PC-9 (cell line): ENCODE measurements around the gene BACH1. TPM values are rescaled to one million over a fixed set of nuclear protein-coding genes. Genes with fewer than 3 reads are reported as not detected.

Experiments used
- BruUV-seq: library from RNA; stranded (reverse); fragments of 400-500 nt; replicated peaks from 2 replicates; lab custom pipeline; 2021; lab: Mats Ljungman, UMichigan
- CTCF ChIA-PET: fragments of 300-600 bp; sonication (Branson Sonifier 250); formaldehyde crosslinking; loops from one replicate; lab custom pipeline; 2022; ENCODE audit warnings: antibody characterized with exemption; lab: Charles Lee
- POLR2A ChIA-PET: fragments of 300-600 bp; sonication (Branson Sonifier 250); formaldehyde crosslinking; loops from one replicate; lab custom pipeline; 2022; ENCODE audit warnings: antibody characterized with exemption; ENCODE audit not compliant: unreplicated experiment; lab: Charles Lee
- DNase-seq, 2 experiments: peaks; one replicate each; pipeline versions ENCODE4 v3.0.0 to v3.0.0-alpha.2; 2015 to 2022; ENCODE audit warnings: mixed read lengths in 1 of 2
- H2AFZ ChIP-seq: fragments of 200-600 bp; sonication (generic); 2 replicates; pipeline ENCODE4 v1.8.1; 2017; ENCODE audit warnings: antibody characterized with exemption
- H3F3A ChIP-seq: fragments of 200-600 bp; sonication (generic); 2 replicates; pipeline ENCODE4 v1.8.1; 2017; ENCODE audit warnings: antibody characterized with exemption, mild to moderate bottlenecking, low read depth; ENCODE audit not compliant: insufficient read depth
- H3K27ac ChIP-seq: fragments of 200-600 bp; sonication (generic); 2 replicates; pipeline ENCODE4 v1.6.1; 2016; ENCODE audit warnings: mixed run types
- H3K27me3 ChIP-seq: fragments of 200-600 bp; sonication (generic); 2 replicates; pipeline ENCODE4 v1.6.1; 2016; ENCODE audit warnings: low read depth, mixed run types; ENCODE audit not compliant: insufficient read depth
- H3K36me3 ChIP-seq: fragments of 200-600 bp; sonication (generic); 2 replicates; pipeline ENCODE4 v1.6.1; 2016; ENCODE audit warnings: low read depth, mixed run types
- H3K4me1 ChIP-seq: fragments of 200-600 bp; sonication (generic); replicated peaks from 2 replicates; pipeline ENCODE4 v1.6.1; 2016; ENCODE audit warnings: mixed run types; ENCODE audit not compliant: insufficient read depth
- H3K4me2 ChIP-seq: fragments of 200-600 bp; sonication (generic); 2 replicates; pipeline ENCODE4 v1.6.1; 2017; ENCODE audit warnings: mixed run types
- H3K4me3 ChIP-seq: fragments of 200-600 bp; sonication (generic); 2 replicates; pipeline ENCODE4 v1.6.1; 2016; ENCODE audit warnings: mixed run types
- H3K79me2 ChIP-seq: fragments of 200-600 bp; sonication (generic); 2 replicates; pipeline ENCODE4 v1.6.1; 2017; ENCODE audit warnings: low read depth, mixed run types
- H3K9me2 ChIP-seq: fragments of 200-600 bp; sonication (generic); 2 replicates; pipeline ENCODE4 v1.8.1; 2017; ENCODE audit warnings: mild to moderate bottlenecking; ENCODE audit not compliant: insufficient read depth
- H3K9me3 ChIP-seq: fragments of 200-600 bp; sonication (generic); 2 replicates; pipeline ENCODE4 v1.8.1; 2016; ENCODE audit warnings: low read depth; ENCODE audit not compliant: insufficient read depth
- H4K20me1 ChIP-seq: fragments of 200-600 bp; sonication (generic); 2 replicates; pipeline ENCODE4 v1.8.1; 2017; ENCODE audit not compliant: insufficient read depth
- CTCF ChIP-seq: fragments of 200-600 bp; sonication (generic); conservative IDR thresholded peaks from 2 replicates; pipeline ENCODE4 v1.6.1; 2017; ENCODE audit warnings: mixed run types, antibody characterized with exemption, mild to moderate bottlenecking, moderate library complexity
- EZH2 ChIP-seq: fragments of 200-600 bp; sonication (generic); IDR thresholded peaks from 2 replicates; pipeline ENCODE4 v1.8.0; 2017; ENCODE audit warnings: antibody characterized with exemption, low read depth
- intact Hi-C: fragments of 100-400 bp; cut with micrococcal nuclease; formaldehyde crosslinking; loops from one replicate; pipeline ENCODE4 v1.10.0; 2022; ENCODE audit not compliant: unreplicated experiment
- total RNA-seq: library from RNA; stranded (reverse); gene quantifications from 2 replicates; pipeline ENCODE4 v1.2.3, GENCODE V29; 2021

Gene BACH1
- total RNA-seq, 1 experiment from 2014 or later = 39.9 TPM

DNA sequence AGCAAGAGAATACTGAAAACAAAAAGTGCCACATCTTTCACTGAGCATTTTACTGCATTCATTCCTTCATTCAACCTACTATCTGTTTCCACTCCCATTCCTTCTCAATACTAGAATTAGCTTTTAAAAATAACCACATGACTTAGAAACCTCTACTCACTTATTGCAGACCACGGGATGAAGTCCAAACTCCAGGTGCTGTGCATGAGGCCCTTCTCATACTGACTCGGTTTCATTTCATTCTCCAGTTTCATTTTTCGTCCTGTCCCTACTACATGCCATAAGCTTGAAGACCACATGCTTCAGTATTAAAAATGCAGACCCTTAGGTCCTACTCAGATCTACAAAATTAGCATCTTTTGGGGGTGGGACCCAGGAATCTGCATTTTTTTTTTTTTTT, 2.3 kb upstream of the BACH1 start:
- peaks cover 3% of the 10 kb centered on the region for H4K20me1 ChIP-seq
- H3K4me3 ChIP-seq = no peak overlapping the region
- TF ChIP-seq CTCF = no peak
- TF ChIP-seq EZH2 = no peak
- no peaks in the 10 kb centered on the region for H3K9me3 ChIP-seq
- intact Hi-C loops = no loop called here
- H3F3A ChIP-seq = peaks cover 9% of the 10 kb centered on the region; the same call in 1 of the 2 replicates
- H3K36me3 ChIP-seq = no peaks in the 10 kb centered on the region
- ChIA-PET POLR2A (no interaction called here), CTCF (interaction anchor here (0.6 kb wide), 1 partner anchor 77 kb away, joined by 4 read pairs; no protein-coding TSS in a partner anchor)
- no TSS peak for BruUV-seq
- no peaks in the 10 kb centered on the region for H3K27me3 ChIP-seq
- H3K4me2 ChIP-seq = no peak overlapping the region
- DNase-seq = no peak
- no peak overlapping the region for H2AFZ ChIP-seq
- H3K79me2 ChIP-seq = peaks cover 23% of the 10 kb centered on the region
- H3K4me1 ChIP-seq = peaks cover 13% of the 10 kb centered on the region
- no peak overlapping the region for H3K27ac ChIP-seq
- H3K9me2 ChIP-seq = no peaks in the 10 kb centered on the region

GRCh38 chr21:29297483-29298347, 1.0 kb upstream of the BACH1 start:
- no peaks in the 10 kb centered on the region for H3K9me2 ChIP-seq
- peak overlapping the region; percentile 75 for H3K4me2 ChIP-seq
- H4K20me1 ChIP-seq = peaks cover 15% of the 10 kb centered on the region
- intact Hi-C loops = loop anchor here (2.0 kb wide), 2 partner anchors 41 to 207 kb away; no protein-coding TSS in a partner anchor
- no peaks in the 10 kb centered on the region for H3K36me3 ChIP-seq
- peaks cover 9% of the 10 kb centered on the region; the same call in 1 of the 2 replicates for H3F3A ChIP-seq
- no peak for DNase-seq
- peaks cover 25% of the 10 kb centered on the region for H3K4me1 ChIP-seq
- H3K79me2 ChIP-seq = peaks cover 36% of the 10 kb centered on the region
- ChIA-PET CTCF (no interaction called here), POLR2A (no interaction called here)
- peak overlapping the region; percentile 92; the same call in 1 of the 2 replicates for H3K4me3 ChIP-seq
- H3K27me3 ChIP-seq = no peaks in the 10 kb centered on the region
- no peak overlapping the region for H2AFZ ChIP-seq
- BruUV-seq = no TSS peak
- H3K9me3 ChIP-seq = no peaks in the 10 kb centered on the region
- TF ChIP-seq CTCF = no peak
- TF ChIP-seq EZH2 = no peak
- H3K27ac ChIP-seq = no peak overlapping the region

- intact Hi-C loops = loop anchor here (2.0 kb wide), 2 partner anchors 42 to 208 kb away; no protein-coding TSS in a partner anchor
- ChIA-PET POLR2A (interaction anchor here (0.5 to 0.7 kb wide), 3 partner anchors 81 to 139 kb away, joined by 3 to 13 read pairs (median 5); no protein-coding TSS in a partner anchor), CTCF (interaction anchor here (0.6 to 0.7 kb wide), 2 partner anchors 95 to 137 kb away, joined by 3 to 4 read pairs; no protein-coding TSS in a partner anchor)
- Histone ChIP-seq H3K79me2 (peaks cover 52% of the 10 kb centered on the region), H3K36me3 (no peaks in the 10 kb centered on the region), H3K4me1 (peaks cover 35% of the 10 kb centered on the region), H2AFZ (no peak overlapping the region; the same call in 1 of the 2 replicates), H4K20me1 (peaks cover 26% of the 10 kb centered on the region), H3K9me3 (no peaks in the 10 kb centered on the region), H3K27ac (peak overlapping the region; percentile 91), H3K9me2 (no peaks in the 10 kb centered on the region), H3K27me3 (no peaks in the 10 kb centered on the region), H3K4me2 (peak overlapping the region; percentile 75), H3F3A (peaks cover 9% of the 10 kb centered on the region; the same call in 1 of the 2 replicates), H3K4me3 (peak overlapping the region; percentile 92)
- TF ChIP-seq CTCF = no peak
- BruUV-seq = TSS peak; percentile 45
- DNase-seq = peak in 1 of 2 experiments; percentile 46
These were observed 559 bp downstream of the BACH1 start for GRCh38 chr21:29299046-29299915.
